ENCODE results near the gene ITPKB.

DNA sequence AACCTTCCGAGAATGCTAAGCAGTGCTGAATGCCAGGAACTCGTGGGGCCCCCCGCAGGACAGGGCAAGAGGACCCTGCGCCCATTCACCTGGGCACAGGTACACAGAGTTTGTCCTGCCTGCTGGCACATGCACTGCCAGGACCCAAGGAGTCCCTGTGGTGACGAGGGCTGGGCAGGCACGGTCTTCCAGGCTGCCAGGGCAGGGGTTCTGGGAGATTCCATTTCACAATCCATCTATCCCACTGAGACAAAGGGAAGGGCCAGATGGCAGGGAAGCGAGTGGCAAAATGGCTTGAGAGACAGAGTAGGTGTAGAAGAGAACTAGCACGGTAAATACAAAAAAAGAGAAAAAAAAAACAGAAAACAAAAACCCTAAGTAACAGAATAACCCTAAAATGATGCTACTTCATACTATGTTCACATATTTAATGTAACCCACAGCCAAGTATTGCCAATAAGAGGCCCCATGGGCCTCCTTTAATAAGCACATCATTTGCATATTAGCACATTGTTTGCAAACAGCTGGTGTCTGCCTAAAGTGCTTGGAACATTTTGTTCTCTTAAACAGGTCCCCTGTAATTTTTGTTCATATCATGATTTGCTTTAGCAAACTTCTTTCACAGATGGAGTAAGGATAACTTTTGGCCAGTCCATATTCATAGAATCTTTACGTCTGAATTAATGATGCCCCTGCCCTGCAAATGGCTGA lies 106.8 kb downstream of the ITPKB start:
- TF ChIP-seq EZH2 (IDR thresholded peaks at IDR 0.05) (no peak), EZH2phosphoT487 (IDR thresholded peaks at IDR 0.05) (no peak), CTCF (IDR thresholded peaks at IDR 0.05) (no peak)
